Epithelial cell of alveolus of lung (primary cell): ENCODE data around the gene CENPK. TPM values are rescaled to one million over a fixed set of nuclear protein-coding genes. Genes with fewer than 3 reads are reported as not detected.

Experiments
- total RNA-seq: library from RNA; depleted of rRNA; stranded (reverse); fragments of >200 nt; gene quantifications from 2 replicates; pipeline ENCODE4 v1.2.1, GENCODE V29; 2015

CENPK gene
- total RNA-seq = 9.6 and 29.1 TPM in 2 replicates

GRCh38 chr5:65562731-65563701 is at the start of gene CENPK, which contains the start of gene PPWD1:
TSS of gene CENPK (minus strand) at chr5:65563168. CDS start at chr5:65554907, 8,261 bp downstream.
TSS of gene PPWD1 (plus strand) at chr5:65563296. CDS start at chr5:65563311, 15 bp downstream.

GRCh38 chr5:65481635-65482295 is 81.2 kb downstream of the CENPK start, which contains the start of gene ADAMTS6:
TSS of gene ADAMTS6 (minus strand) at chr5:65481920. CDS start at chr5:65473673, 8,247 bp downstream.

Other genes with a start within 250 kb of the CENPK start
- 18.4 and 32.3 TPM in 2 replicates for gene ADAMTS6, start 81.2 kb downstream of the CENPK start, total RNA-seq
- gene PPWD1, start 128 bp upstream of the CENPK start, total RNA-seq = 13.6 and 21.4 TPM in 2 replicates
- gene TRIM23, start 61.2 kb upstream of the CENPK start, total RNA-seq = 10.6 and 14.0 TPM in 2 replicates
- gene SHLD3, start 61.9 kb upstream of the CENPK start, total RNA-seq = 2.2 and 5.7 TPM in 2 replicates
- 11.9 and 15.6 TPM in 2 replicates for gene TRAPPC13, start 61.9 kb upstream of the CENPK start, total RNA-seq
- 8.5 and 9.3 TPM in 2 replicates for gene SGTB, start 158.9 kb upstream of the CENPK start, total RNA-seq
- gene NLN, start 159.0 kb upstream of the CENPK start, total RNA-seq = 9.8 and 18.6 TPM in 2 replicates